Activated naive CD4-positive, alpha-beta T cell treated with anti-CD3 and anti-CD28 coated beads, Interleukin-2, amount 50 U/mL, for 24 hours (primary cell): ENCODE data around the gene IDUA.
"Not testable (repeated sequence)": the region's sequence is repeated elsewhere in the genome, so short reads cannot be mapped to it uniquely, and the experiment has no call there.

Experiments
- H3K27ac Mint-ChIP-seq: one replicate; pipeline ENCODE4 v1.8.0; 2021; ENCODE audit warnings: mild to moderate bottlenecking, mixed read lengths
- H3K27me3 Mint-ChIP-seq: one replicate; pipeline ENCODE4 v1.8.0; 2021; ENCODE audit warnings: mixed read lengths
- H3K36me3 Mint-ChIP-seq: one replicate; pipeline ENCODE4 v1.8.0; 2021; ENCODE audit warnings: mixed read lengths
- H3K4me1 Mint-ChIP-seq: one replicate; pipeline ENCODE4 v1.8.0; 2021; ENCODE audit warnings: mixed read lengths
- H3K4me3 Mint-ChIP-seq: one replicate; pipeline ENCODE4 v1.8.0; 2021; ENCODE audit warnings: mild to moderate bottlenecking, mixed read lengths
- H3K9me3 Mint-ChIP-seq: one replicate; pipeline ENCODE4 v1.8.0; 2021; ENCODE audit warnings: mixed read lengths

Gene IDUA

GRCh38 chr4:986879-987623, at the start of gene IDUA:
IDUA (plus strand) TSS chr4:987044; CDS start chr4:987085, 41 bp downstream.
- Mint-ChIP-seq H3K36me3 (no peaks in the 10 kb centered on the region), H3K4me1 (peaks cover 23% of the 10 kb centered on the region), H3K9me3 (no peaks in the 10 kb centered on the region), H3K4me3 (peak within 1 kb of the TSS; percentile 92), H3K27ac (peak within 1 kb of the TSS; percentile 87), H3K27me3 (no peaks in the 10 kb centered on the region)

- H3K27me3 Mint-ChIP-seq, H3K4me3 Mint-ChIP-seq, H3K27ac Mint-ChIP-seq, H3K9me3 Mint-ChIP-seq, H3K36me3 Mint-ChIP-seq: not testable (repeated sequence)
- peaks cover 16% of the 10 kb centered on the region for H3K4me1 Mint-ChIP-seq
These were observed 47.3 kb upstream of the IDUA start for GRCh38 chr4:939508-939907.

- Mint-ChIP-seq H3K27me3 (no peaks in the 10 kb centered on the region), H3K4me3 (no peak overlapping the region), H3K4me1 (peaks cover 13% of the 10 kb centered on the region), H3K36me3 (peaks cover 1% of the 10 kb centered on the region), H3K27ac (no peak overlapping the region), H3K9me3 (no peaks in the 10 kb centered on the region)
These were observed 41.4 kb upstream of the IDUA start for GRCh38 chr4:945274-946102.

- H3K9me3 Mint-ChIP-seq = no peaks in the 10 kb centered on the region
These were observed 40.8 kb upstream of the IDUA start for GRCh38 chr4:946103-946450.

GRCh38 chr4:946517-947471, 40.0 kb upstream of the IDUA start:
- H3K27me3 Mint-ChIP-seq = no peaks in the 10 kb centered on the region
- no peak overlapping the region for H3K27ac Mint-ChIP-seq
- H3K36me3 Mint-ChIP-seq = peaks cover 1% of the 10 kb centered on the region

More at GRCh38 chr4:946103-946450, 40.8 kb upstream of the IDUA start:
- Mint-ChIP-seq H3K4me1 (peaks cover 13% of the 10 kb centered on the region), H3K27ac (no peak overlapping the region), H3K27me3 (no peaks in the 10 kb centered on the region), H3K36me3 (peaks cover 1% of the 10 kb centered on the region), H3K4me3 (no peak overlapping the region)

GRCh38 chr4:947491-947971, 39.3 kb upstream of the IDUA start:
- no peaks in the 10 kb centered on the region for H3K27me3 Mint-ChIP-seq

More at GRCh38 chr4:946517-947471, 40.0 kb upstream of the IDUA start:
- H3K9me3 Mint-ChIP-seq = no peaks in the 10 kb centered on the region
- peaks cover 13% of the 10 kb centered on the region for H3K4me1 Mint-ChIP-seq
- no peak overlapping the region for H3K4me3 Mint-ChIP-seq

GRCh38 chr4:948101-948935, 38.5 kb upstream of the IDUA start:
- Mint-ChIP-seq H3K9me3 (no peaks in the 10 kb centered on the region), H3K4me1 (peaks cover 13% of the 10 kb centered on the region), H3K27ac (no peak overlapping the region), H3K4me3 (no peak overlapping the region), H3K36me3 (no peaks in the 10 kb centered on the region), H3K27me3 (no peaks in the 10 kb centered on the region)

More at GRCh38 chr4:947491-947971, 39.3 kb upstream of the IDUA start:
- Mint-ChIP-seq H3K27ac (no peak overlapping the region), H3K4me3 (no peak overlapping the region), H3K9me3 (no peaks in the 10 kb centered on the region), H3K36me3 (peaks cover 1% of the 10 kb centered on the region), H3K4me1 (peaks cover 13% of the 10 kb centered on the region)

- peaks cover 13% of the 10 kb centered on the region for H3K4me1 Mint-ChIP-seq
- no peaks in the 10 kb centered on the region for H3K27me3 Mint-ChIP-seq
- no peak overlapping the region for H3K4me3 Mint-ChIP-seq
- no peak overlapping the region for H3K27ac Mint-ChIP-seq
- H3K9me3 Mint-ChIP-seq = no peaks in the 10 kb centered on the region
- no peaks in the 10 kb centered on the region for H3K36me3 Mint-ChIP-seq
These were observed 37.9 kb upstream of the IDUA start for GRCh38 chr4:948936-949300.

GRCh38 chr4:949656-950055, 37.2 kb upstream of the IDUA start:
- no peaks in the 10 kb centered on the region for H3K9me3 Mint-ChIP-seq

GRCh38 chr4:950136-951020, 36.5 kb upstream of the IDUA start:
- Mint-ChIP-seq H3K36me3 (peaks cover 4% of the 10 kb centered on the region), H3K27ac (no peak overlapping the region), H3K4me1 (peaks cover 8% of the 10 kb centered on the region), H3K27me3 (no peaks in the 10 kb centered on the region), H3K4me3 (no peak overlapping the region), H3K9me3 (no peaks in the 10 kb centered on the region)

More at GRCh38 chr4:949656-950055, 37.2 kb upstream of the IDUA start:
- Mint-ChIP-seq H3K36me3 (peaks cover 3% of the 10 kb centered on the region), H3K27me3 (no peaks in the 10 kb centered on the region), H3K4me1 (peaks cover 13% of the 10 kb centered on the region), H3K4me3 (no peak overlapping the region), H3K27ac (no peak overlapping the region)

GRCh38 chr4:951186-951585, 35.7 kb upstream of the IDUA start:
- Mint-ChIP-seq H3K27ac (no peak overlapping the region), H3K27me3 (no peaks in the 10 kb centered on the region), H3K4me3 (no peak overlapping the region), H3K36me3 (peaks cover 4% of the 10 kb centered on the region), H3K9me3 (no peaks in the 10 kb centered on the region), H3K4me1 (peaks cover under 1% of the 10 kb centered on the region)

GRCh38 chr4:951594-952468, 35.0 kb upstream of the IDUA start:
- Mint-ChIP-seq H3K27me3 (no peaks in the 10 kb centered on the region), H3K4me3 (no peak overlapping the region), H3K27ac (no peak overlapping the region), H3K36me3 (peaks cover 4% of the 10 kb centered on the region), H3K9me3 (no peaks in the 10 kb centered on the region), H3K4me1 (no peaks in the 10 kb centered on the region)
